NCI-H2029 (cell line): Measurements from ENCODE around the gene COMMD8.

ENCODE experiments used
- DNase-seq: peaks from one replicate; lab custom pipeline; 2025; lab: John Stamatoyannopoulos, UW

Gene COMMD8

DNA sequence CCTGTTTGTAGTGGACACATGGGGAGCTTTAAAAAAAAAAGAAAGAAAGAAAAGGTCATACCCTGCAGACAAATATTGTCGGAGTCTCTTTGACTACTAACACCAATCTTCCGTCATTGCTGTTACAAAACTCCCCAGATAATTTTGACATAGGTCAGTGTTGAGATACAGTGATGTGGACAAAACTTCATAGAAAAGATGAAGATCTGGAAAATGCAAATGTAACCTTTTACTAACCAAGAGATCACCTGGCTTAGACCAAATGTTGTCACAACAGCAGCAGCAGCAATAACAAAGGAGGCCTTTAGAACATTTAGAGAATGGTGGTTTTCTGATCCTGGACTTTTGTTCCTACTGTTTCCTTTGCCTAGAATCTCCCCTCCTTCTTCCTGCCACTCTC, 8.1 kb upstream of the COMMD8 start:
- no peak for DNase-seq

DNA sequence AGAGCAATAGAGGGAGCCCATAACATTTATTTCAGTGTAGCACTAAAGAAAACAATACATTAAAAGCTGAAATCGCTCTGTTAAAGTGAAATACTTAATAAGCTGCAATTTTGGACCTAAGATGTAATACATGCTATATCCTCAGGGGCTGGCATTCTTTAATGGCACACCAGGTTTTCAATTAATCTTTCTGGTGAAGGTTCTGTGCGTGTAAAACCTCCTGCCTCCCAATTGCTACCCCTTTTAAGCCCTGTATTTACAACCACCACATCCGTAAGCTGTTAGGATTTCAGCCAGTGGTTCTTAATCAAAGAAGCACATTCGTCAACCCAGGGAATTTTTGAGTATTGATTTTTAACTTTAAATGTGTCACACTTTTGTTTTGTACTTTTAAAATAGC, 7.6 kb upstream of the COMMD8 start:
- DNase-seq: no peak

DNA sequence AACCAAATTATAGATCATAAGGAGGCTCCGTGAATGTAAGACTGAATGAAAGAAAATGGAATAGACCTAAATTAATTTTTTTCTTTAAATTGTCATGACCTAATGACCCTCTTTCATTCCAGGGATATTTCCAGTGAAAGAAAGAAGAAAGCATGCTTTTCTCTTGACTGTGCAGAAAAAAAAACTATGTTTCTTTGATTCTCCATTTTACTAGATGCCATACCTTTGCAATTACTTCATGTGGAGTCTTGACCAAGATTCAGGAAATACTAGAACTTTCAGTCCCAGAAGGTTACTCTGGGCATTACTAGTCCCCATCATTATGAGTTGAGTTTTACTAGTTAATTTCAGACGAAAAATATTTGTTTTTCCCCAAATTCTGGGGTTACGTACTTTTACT, 6.4 kb upstream of the COMMD8 start:
- DNase-seq: no peak

DNA sequence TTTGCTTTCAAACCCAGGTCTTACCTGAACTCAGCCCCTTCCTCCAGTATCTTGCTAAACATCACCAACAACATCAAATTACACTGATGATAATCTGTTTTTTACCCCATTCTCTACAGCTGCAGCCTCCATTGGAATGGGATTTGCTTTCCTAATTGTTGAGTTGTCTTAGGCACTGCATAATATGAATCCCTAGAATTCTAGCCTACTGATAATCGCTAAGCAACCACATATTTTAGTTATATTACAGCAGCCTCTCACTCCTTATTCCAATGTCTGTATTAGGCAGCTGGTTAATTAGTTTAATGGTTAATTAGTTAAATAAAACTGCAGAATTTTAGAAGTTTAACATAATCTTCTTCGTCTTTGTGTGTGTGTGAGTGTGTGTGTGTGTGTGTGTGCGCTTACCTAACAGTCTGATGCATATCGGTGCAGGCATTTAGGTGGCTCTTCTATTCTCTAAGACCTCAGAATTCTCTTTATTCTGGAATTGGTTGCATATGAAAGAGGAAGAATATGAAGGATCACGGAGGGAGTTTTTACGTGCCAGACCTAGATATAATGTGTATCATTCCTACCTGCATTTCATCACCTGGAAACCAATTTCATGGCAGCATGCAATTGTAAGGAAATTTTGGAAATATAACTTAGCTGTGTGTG, 5.3 kb upstream of the COMMD8 start:
- DNase-seq: no peak

DNA sequence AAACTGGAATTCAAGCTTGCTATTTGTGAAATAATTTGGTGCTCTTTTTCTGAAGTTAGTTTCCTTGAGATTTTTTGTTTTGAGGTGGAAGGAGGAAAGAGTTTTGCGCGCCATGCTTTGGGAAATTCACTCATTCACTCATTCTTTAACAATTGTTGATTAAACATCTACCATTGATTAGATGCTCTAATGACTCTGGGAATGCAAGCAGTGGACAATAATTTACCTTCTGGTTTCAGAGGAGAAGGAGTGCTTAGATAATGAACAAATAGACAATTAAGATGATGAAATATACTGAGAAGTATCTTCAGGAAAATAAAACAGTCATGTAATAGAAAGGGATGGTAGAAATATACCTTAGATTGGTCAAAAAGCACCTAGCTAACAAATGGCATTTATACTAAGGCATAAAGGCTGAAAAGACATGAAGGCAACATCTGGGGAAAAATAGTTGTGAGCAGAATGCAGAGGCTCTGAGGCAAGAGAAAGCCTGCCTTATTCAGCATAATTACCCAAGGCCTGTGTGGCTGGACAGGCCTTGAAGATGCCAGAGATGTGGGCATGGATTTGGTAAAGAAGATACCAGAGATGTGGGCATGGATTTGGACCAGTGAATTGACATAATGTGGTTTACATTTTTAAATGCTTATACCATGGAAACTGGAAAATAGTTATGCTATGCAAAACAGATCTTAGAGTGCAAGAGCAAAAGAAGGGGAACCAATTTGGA, 2.7 kb upstream of the COMMD8 start:
- no peak for DNase-seq

DNA sequence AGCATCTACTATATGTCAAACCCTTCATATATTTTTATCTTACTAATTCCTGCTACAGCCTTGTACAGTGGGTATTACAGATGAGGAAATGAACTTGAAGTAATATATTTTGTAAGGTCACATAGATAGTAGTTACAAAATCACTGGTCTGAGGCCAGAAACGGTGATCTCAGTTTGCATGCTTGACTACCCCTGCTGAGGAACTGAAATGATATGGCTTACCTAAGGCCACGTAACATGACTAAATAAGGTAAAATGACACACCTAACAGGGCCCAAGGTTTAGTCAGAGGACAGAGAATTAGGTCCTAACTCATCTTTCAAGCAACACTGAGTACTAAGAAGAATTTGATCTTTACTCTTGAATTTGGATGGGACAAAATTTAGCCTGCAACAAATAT, 1.5 kb upstream of the COMMD8 start:
- DNase-seq: no peak

DNA sequence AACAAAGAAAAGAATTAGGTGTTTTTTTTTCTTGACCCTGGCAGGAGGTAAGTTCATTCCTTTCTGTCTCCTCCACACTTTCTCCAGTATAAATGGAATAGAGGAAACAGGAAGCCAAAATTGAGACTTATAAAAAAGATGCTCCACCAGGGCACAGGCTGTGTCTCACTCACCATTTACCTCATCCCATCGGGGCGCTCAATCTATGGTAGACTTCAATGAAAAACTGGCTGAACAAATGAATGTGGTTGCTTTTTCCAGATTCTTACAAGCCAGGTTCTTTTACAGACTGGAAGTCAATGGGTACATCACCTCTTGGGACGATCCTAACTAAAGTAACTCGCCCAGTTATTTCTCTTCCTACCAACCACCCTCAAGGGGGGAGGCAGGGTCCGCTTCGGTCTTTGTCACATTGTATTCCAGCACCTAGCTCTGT, 685 bp downstream of the COMMD8 start:
- no peak for DNase-seq

DNA sequence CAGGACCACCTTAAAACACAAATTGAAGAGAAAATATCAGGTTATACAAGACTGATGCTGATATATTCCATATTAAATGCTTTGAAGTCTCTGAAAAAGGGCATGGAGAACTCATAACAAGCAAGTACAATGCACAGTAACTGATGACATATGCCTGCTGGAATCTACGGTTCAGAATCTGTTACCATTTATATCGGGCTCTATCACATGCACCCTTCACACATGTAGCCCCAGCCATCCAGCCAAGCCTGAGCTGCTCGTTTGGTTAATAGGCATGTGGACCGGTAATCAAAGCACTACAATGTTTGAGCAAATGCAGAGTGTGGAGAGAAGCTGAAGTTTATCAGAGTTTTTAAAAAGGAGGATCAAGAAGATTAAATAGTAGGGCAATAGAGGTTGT, 11.8 kb downstream of the COMMD8 start:
- no peak for DNase-seq

DNA sequence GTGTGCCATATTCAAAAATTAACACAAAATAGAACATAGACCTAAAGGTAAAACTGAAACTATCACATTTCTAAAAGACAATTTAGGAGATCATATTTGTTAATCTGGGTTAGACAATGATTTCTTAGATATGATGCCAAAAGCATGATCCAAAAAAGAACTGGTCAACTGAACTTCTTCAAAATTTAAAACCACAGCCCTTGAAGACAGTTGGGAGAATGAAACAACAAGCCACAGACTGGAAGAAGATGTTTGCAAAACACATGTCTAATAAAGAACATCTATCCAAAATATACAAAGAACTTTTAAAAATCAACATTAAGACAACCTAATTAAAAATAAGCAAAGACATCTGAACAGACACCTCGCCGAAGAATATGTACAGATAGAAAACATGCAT, 19.5 kb downstream of the COMMD8 start:
- DNase-seq: no peak

DNA sequence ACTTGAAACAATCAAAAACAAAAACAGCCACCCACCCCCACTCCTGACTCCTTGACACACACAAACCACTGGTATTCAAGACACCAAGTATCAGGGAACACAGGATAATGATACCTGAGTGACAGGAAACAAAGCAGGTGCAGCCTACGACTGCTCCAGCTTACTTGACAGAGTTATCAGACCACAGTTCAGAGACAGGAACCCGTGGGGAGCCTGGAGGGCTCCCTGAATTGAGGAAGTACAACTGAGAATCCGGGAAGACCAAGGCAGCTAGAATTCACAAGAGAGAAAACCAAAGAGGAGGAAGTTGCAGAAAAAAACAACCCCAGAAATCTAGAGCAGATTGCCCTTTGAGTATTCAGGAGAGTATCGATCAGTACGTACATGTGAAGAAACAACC, 20.5 kb downstream of the COMMD8 start:
- DNase-seq: no peak

DNA sequence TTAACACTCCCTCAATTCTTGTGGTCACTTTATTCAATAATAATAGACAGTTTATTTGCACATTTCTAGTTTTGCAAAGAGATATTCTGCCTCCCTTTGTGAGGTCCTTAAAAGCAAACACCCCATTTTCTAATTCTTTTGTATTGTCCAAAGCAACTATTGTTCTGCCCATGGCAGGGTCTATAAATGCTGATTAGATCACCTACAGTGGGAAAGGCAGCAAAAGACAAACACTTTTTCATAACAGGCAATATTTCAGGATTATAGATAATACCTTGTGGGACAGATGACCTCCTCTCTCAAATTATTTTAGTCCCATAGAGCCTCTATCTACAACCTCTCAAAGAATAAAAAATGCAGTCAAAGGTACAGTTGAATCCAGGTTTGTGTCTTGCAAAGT, 28.6 kb downstream of the COMMD8 start:
- DNase-seq: no peak

DNA sequence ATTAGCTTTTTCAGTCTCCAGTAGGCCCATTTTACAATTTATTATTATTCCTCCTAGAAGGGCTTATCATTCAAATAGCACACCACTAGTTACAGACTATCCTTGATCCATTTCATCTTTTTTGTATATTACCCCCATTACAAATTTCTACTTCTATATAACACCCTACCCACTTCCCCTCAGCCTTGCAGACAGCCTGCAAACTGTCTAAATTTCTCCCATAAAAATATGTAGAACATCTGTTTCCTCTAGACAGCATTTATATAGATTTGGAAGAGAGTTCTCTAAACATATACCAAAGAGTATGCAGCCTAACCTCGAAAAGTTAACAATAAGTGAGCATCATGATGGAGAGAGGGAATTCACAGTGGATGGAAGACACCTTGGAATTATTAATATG, 30.8 kb downstream of the COMMD8 start:
- DNase-seq: no peak

DNA sequence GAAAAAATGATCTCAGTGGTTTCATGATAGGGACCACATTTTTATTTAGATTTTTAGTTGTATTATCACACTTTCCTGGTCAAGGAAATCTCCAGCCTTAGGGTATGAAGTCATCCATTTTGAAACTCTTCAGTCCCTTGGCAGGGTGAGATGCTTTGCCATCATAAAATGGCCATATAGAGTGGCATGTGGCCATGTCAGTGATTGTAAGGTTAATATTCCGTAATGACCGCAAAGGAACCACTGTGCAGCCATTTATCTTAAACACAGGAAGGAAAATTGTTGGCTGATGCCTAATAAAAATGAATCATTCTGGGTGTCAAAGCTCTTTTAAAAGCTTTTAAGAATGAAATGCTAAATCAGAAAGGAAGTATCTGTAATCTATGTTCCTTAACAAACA, 35.6 kb downstream of the COMMD8 start:
- no peak for DNase-seq

DNA sequence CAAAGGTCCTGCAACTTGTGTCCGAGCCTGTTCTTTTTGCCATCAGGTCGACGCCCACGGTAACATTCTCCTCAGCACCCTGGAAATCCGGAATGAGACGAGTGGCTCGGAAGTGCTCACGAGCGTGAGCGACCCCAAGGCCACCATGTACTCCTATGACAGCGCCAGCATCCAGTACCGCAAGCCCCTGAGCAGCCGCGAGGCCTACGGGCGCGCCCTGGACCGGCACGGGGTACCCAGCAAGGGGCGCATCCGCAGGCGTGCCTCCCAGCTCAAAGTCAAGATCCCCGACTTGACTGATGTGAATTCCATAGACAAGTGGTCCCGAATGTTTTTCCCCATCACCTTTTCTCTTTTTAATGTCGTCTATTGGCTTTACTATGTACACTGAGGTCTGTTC, 37.9 kb downstream of the COMMD8 start:
- no peak for DNase-seq

DNA sequence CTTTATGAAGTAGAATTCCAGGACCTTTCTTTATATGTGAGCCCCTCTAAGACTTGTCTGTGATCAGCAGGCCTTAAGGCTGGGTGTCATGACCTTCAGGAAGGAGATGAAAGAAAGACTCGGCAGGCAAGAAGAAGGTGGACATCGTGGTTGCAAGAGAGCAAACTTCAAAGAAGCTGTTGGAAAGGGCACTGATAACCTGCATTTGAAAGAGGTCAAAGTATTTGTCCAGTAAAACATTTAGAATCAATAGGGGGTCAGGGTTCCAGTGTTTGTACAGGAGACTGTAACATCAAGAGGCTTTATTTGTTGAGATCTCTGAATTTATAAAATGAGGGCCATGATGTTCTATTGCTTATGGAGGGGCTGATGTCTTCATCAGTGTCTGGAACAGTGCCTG, 44.2 kb downstream of the COMMD8 start:
- DNase-seq: no peak

DNA sequence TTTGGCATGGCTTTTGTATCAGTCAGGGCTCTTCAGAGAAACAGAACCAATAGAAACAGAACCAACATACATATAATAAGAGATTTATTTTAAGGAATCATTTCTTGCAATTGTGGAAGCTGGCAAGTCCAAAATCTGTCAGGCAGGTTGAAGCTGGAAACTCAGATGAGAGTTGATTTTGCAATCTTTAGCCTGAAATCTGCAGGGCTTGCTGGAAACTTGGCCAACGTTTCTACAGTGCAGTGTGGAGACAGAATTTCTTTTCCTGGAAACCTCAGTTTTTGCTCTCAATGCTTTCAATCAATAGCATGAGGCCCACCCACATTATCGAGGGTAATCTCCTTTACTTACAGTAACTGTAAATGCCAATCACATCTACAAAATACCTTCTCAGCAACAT, 45.4 kb downstream of the COMMD8 start:
- DNase-seq: no peak

DNA sequence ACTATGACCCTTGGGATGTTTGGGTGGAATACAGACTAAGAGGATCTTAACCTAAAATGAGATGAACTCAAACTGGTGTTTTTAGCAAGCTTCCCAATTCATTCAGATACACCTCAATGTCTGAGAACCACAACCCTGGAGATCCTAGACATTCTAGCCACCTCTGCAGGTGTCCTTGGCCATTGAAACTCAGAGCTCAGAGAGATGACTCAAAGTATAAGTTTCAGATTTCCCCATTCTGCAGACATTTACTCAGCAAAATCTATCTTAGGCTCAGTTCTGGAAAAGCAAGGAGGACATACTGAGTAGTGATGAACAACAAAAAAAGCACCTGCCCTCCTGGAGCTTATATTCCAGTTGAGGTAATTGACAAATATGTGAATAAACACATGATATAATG, 47.8 kb downstream of the COMMD8 start:
- no peak for DNase-seq

DNA sequence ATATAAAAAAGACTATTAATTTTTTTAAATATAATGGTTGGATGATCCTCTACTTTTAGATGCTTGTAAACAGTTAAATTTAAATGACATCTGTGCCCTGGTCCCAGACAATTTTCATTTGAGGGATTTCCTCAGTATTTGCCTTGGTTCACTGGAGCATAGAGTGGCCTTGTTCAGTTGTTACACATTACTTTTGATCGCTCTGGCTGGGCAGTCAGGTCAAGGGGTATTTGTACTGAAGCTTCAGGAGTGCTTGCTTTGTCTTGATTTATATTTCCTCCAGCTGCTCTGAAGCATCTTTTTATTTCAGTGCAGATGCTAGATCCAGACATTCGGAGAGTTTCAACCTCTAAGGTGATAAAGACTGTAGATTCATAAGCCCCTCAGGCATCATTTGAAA, 50.0 kb downstream of the COMMD8 start:
- peak; percentile 0 for DNase-seq

DNA sequence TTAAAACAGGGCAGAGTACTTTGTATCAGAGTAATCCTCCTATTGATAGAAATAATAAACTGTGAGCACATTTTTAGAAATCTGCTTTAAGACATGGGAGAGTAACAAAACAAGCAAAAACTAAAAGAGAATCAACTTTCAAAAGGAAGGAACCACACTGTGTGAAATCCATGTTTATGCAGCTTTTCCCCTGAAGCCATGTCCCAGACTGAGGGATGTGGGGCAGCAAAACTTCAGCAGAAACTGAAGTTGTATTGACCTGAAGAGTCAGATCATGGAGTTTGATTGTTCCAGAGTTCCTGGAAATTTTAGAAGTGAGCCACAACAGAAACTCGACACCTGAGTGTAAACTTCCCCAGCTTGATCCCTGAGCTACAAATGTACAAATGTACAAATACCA, 53.2 kb downstream of the COMMD8 start:
- no peak for DNase-seq

DNA sequence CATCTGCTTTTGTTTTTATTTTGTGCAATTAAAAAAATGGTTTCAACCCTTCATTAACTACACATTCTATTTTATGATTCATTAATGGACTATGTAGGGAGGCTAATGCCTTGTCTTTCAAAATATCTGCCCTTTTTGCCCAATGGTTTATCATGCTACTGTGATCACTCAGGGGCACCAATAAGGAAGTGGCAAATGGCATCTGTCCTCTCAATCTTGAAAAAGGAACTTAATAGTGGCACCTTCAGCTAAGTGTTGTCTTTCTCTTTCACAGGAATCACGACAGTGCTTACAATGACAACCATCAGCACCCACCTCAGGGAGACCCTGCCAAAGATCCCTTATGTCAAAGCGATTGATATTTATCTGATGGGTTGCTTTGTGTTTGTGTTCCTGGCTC, 57.1 kb downstream of the COMMD8 start:
- no peak for DNase-seq
